ENCODE results near the gene RAD51B. TPM values are rescaled to one million over a fixed set of nuclear protein-coding genes. Genes with fewer than 3 reads are reported as not detected.

The RAD51B gene
- total RNA-seq, 1 experiment from 2014 or later, result 20.0 TPM

GRCh38 chr14:68513838-68514607, 694.4 kb downstream of the RAD51B start:
- Histone ChIP-seq H2AFZ (ENCODE audit: low read depth, low read length, poor library complexity, severe bottlenecking) (no peak overlapping the region), H3K9me2 (ENCODE audit: insufficient read depth) (no peaks in the 10 kb centered on the region), H3K27me3 (ENCODE audit: insufficient read depth, low read length) (no peaks in the 10 kb centered on the region), H3K4me2 (ENCODE audit: low read length) (no peak overlapping the region), H3K79me2 (ENCODE audit: insufficient read depth, low read length) (no peaks in the 10 kb centered on the region), H3K9ac (ENCODE audit: low read length) (no peak overlapping the region), H3K4me1 (ENCODE audit: control insufficient read depth in 1 of 2, insufficient read depth in 2 of 2, low read length in 2 of 2) (peaks cover 36 to 50% of the 10 kb centered on the region in 2 experiments), H4K20me1 (ENCODE audit: insufficient read depth) (no peaks in the 10 kb centered on the region), H3K36me3 (ENCODE audit: control insufficient read depth in 1 of 2, insufficient read depth in 2 of 2, low read length in 2 of 2) (no peaks in the 10 kb centered on the region), H3K9me3 (ENCODE audit: control insufficient read depth in 1 of 2, insufficient read depth in 1 of 2, low read depth in 1 of 2, low read length in 2 of 2) (no peaks in the 10 kb centered on the region), H3K27ac (ENCODE audit: low read depth, low read length) (no peak overlapping the region), H3K4me3 (replicated peaks in 1 of 2; ENCODE audit: low read depth in 1 of 2, low read length in 2 of 2) (no peak overlapping the region)
- no peak for DNase-seq (ENCODE audit: low read depth, low spot score)
- ATAC-seq, result no peak
- TF ChIP-seq FOSL1 (IDR thresholded peaks at IDR 0.05; ENCODE audit: low read depth) (no peak), EGR1 (IDR thresholded peaks at IDR 0.05; ENCODE audit: low read depth) (no peak), ATF3 (IDR thresholded peaks at IDR 0.05) (no peak), MAX (IDR thresholded peaks at IDR 0.05) (no peak), POLR2AphosphoS5 (IDR thresholded peaks at IDR 0.05; ENCODE audit: low read depth, low read length) (no peak), ZFX (IDR thresholded peaks at IDR 0.05) (no peak), ZBTB33 (IDR thresholded peaks at IDR 0.05; ENCODE audit: extremely low read depth, insufficient replicate concordance, low read length) (no peak), SP1 (IDR thresholded peaks at IDR 0.05; ENCODE audit: low read depth) (no peak), POLR2A (IDR thresholded peaks at IDR 0.05; ENCODE audit: borderline replicate concordance, extremely low read depth, insufficient read depth, insufficient read length) (no peak), JUND (IDR thresholded peaks at IDR 0.05) (no peak), YY1 (IDR thresholded peaks at IDR 0.05; ENCODE audit: extremely low read depth, insufficient replicate concordance, low read depth, low read length) (no peak), SRF (IDR thresholded peaks at IDR 0.05; ENCODE audit: low read depth) (no peak), ZNF274 (IDR thresholded peaks at IDR 0.05; ENCODE audit: low read depth, low read length) (no peak), CTCF (IDR thresholded peaks at IDR 0.05 in 2 of 3, conservative IDR thresholded peaks at IDR 0.05 in 1 of 3; ENCODE audit: borderline replicate concordance in 1 of 3, insufficient read depth in 1 of 3, low read depth in 2 of 3, low read length in 2 of 3) (no peak), REST (IDR thresholded peaks at IDR 0.05; ENCODE audit: low read depth) (no peak), TCF7L2 (IDR thresholded peaks at IDR 0.05; ENCODE audit: borderline replicate concordance, extremely low read depth, insufficient read depth, insufficient read length) (no peak), CEBPB (IDR thresholded peaks at IDR 0.05; ENCODE audit: low read depth) (no peak), RAD21 (IDR thresholded peaks at IDR 0.05; ENCODE audit: low read depth) (no peak)
- POLR2A ChIA-PET, result interaction anchor here (0.6 to 1.1 kb wide), 2 partner anchors 9 to 51 kb away, joined by 3 read pairs; no protein-coding TSS in a partner anchor
- intact Hi-C loops (cut with micrococcal nuclease), result no loop called here
- CTCF ChIA-PET, result no interaction called here
- RAD21 ChIA-PET (ENCODE audit: low non-redundant PET in 1 of 2, low total read pairs in 2 of 2, uncharacterized antibody in 2 of 2, unreplicated experiment in 2 of 2), result no interaction called here
- BruUV-seq (replicated peaks), result no TSS peak

Data from HCT116 (cell line).